HTERT RPE-1 (cell line): Measurements from ENCODE around the gene CEP76.

Experiments
- in situ Hi-C: fragments of 300-500 bp; cut with MboI; formaldehyde crosslinking; loops from 4 replicates; pipeline ENCODE4 v1.14.3; 2020; ENCODE audit warnings: low sequenced_read_pairs

Gene CEP76

GRCh38 chr18:12702221-12703095 is at the start of gene CEP76, which contains the start of gene PSMG2:
Gene CEP76 (minus strand): TSS chr18:12702723. CDS start chr18:12702548, 175 bp downstream.
Gene PSMG2 (plus strand): TSS chr18:12703042. CDS start chr18:12703108, 66 bp downstream.
- in situ Hi-C loops: no loop called here

GRCh38 chr18:12751891-12752290 is 49.4 kb upstream of the CEP76 start:
- in situ Hi-C loops: loop anchor here (25.0 kb wide), 1 partner anchor 160 kb away; no protein-coding TSS in a partner anchor

- in situ Hi-C loops: loop anchor here (25.0 kb wide), 1 partner anchor 161 kb away; no protein-coding TSS in a partner anchor
These were observed 49.0 kb upstream of the CEP76 start for GRCh38 chr18:12751503-12751884.

DNA sequence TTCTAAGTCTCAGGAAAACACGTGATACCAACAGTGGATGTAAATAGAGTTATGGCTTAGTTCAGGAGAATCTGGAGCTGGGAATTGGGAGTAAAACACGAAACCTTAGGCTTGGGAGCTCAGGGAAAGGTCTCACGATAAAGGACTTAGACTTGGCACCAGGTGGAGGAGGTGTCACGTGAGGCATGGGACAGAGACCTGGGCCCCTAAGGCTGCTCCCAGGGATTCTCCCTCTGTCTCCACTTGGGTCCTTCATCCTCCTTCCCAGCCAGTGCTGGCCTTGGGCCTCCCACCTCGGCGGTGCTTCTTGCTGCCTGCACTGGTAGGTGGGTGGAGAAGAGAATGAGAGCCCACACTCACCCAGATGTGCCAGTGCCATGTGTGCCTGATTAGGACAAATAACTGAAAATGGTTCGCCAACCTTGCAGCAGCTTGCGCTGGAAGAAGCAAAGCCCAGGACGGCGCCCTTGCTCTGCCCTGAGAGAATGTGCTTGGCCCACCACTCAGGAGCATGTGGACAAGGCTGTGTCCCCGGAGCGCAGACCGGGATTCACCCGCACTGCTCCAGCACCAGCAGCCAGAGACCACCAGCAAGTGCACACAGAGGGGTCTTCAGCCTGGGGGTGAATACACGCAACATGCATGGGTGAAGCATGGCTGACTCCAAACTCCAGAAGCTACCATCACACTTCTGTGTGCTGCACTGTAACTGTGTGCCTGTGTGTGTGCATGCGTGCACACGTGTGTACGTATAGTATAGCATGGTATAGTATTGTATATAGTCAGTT is 48.4 kb upstream of the CEP76 start:
- in situ Hi-C loops: loop anchor here (25.0 kb wide), 1 partner anchor 161 kb away; no protein-coding TSS in a partner anchor

DNA sequence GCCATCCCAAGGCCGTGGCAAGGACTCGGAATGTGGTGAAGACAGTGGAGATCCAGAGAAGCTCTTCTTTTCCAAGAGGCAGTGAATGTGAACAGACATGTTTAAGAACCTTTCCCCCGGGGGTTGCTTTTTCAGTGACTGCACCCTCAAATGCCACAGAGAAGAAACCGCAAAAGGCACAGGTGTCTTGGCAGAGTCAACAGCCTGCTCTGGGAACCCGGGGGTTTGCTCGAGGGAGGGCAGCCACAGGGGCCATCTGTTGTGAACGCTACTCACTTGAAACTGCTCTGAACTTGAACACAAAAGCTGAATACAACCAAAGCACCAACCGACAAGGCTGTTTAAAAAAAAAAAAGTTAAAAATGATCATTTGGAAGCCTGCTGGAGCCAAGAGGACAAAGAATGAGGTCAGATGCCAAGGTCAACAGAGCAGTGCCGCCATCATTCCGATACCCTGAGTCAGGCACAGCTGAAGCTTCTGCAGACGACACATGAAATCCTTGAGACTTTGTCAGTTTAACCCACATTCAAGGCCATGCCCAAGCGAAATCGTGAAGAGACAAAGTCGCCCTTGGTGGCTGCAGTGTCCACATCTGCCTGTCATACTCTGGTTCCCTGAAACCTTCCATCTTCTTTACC is 47.7 kb upstream of the CEP76 start:
- in situ Hi-C loops: loop anchor here (25.0 kb wide), 1 partner anchor 162 kb away; no protein-coding TSS in a partner anchor

- in situ Hi-C loops: no loop called here
These were observed 46.6 kb upstream of the CEP76 start for GRCh38 chr18:12749121-12749520.

DNA sequence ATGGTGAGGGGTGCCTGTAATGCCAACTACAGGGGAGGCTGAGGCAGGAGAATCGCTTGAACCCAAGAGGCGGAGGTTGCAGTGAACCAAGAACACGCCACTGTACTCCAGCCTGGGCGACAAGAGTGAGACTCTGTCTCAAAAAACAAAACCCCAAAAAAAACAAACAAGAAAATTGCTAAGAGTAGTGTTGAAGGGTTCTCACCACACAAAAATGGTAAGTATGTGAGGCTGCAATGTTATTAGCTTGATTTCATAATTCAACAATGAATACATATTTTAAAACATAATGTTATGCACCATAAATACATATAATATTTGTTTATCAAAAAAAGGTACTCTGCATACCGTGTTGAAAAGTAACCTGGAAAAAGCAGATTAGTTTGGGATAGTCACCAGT is 46.1 kb upstream of the CEP76 start:
- in situ Hi-C loops: no loop called here

DNA sequence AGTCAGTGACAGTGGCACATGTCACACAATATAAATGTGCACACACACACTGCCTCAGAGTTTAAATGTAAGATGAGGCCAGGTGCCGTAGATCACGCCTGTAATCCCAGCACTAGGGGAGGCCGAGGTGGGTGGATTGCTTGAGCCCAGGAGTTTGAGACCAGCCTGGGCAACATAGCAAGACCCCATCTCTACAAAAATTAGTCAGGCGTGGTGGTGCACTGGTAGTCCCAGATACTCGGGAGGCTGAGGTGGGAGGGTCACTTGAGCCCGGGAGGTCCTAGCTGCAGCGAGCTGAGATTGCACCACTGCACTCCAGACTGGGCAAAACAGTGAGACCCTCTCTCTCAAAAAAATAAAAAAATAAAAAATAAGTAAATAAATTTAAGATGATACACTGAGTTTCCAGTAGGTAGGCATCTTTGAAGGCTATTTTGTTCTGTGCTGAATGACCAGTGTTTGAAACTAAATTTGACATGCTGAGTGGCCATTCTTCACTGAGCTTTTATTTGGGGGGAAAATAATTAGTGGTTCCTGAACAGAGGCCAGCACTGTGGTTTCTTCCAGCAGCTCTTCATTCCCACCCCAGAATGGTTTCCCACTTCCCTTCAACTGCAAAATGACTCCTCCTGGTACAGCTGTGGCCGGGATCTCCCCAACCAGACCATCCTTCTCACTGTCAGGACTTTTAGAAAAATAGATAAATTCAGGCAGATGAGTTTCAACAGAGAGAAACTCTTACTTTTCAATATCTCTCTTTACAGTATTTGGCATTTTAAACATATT is 45.2 kb upstream of the CEP76 start:
- in situ Hi-C loops: no loop called here

GRCh38 chr18:12745095-12745795 is 42.7 kb upstream of the CEP76 start:
- in situ Hi-C loops: no loop called here

- in situ Hi-C loops: no loop called here
These were observed 41.6 kb upstream of the CEP76 start for GRCh38 chr18:12744103-12744502.

DNA sequence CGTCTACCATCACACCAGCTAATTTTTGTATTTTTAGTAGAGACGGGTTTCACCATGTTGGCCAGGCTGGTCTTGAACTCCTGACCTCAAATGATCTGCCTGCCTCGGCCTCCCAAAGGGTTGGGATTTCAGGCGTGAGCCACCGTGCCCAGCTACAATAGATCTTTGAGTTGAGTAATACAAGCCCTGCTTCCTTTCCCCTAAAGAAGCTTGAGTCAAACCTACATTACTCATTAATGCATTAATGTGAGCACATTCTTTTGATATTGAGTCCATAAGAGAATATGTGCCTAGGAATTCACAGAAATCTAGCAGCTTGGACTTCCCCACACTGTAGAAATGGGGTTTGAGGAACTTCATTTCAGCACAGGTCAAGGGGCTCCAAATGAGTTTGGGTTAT is 39.9 kb upstream of the CEP76 start:
- in situ Hi-C loops: no loop called here

DNA sequence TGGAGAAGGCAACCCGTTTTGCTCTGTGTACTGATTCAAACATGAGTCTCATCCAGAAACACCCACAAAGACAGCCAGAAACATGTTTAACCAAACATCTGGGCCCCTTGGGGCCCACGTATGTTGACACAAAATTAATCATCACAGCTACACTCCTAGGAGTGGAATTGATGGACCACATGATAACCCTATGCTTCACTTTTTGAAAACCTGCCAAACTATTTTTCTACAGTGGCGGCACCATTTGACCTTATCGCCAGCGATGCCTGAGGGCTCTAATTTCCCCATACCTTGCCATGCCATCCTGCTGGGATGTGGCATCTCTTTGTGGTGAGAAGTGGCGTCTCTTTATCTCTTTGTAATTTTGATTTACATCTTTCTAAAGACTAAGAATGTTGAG is 38.8 kb upstream of the CEP76 start:
- in situ Hi-C loops: no loop called here

DNA sequence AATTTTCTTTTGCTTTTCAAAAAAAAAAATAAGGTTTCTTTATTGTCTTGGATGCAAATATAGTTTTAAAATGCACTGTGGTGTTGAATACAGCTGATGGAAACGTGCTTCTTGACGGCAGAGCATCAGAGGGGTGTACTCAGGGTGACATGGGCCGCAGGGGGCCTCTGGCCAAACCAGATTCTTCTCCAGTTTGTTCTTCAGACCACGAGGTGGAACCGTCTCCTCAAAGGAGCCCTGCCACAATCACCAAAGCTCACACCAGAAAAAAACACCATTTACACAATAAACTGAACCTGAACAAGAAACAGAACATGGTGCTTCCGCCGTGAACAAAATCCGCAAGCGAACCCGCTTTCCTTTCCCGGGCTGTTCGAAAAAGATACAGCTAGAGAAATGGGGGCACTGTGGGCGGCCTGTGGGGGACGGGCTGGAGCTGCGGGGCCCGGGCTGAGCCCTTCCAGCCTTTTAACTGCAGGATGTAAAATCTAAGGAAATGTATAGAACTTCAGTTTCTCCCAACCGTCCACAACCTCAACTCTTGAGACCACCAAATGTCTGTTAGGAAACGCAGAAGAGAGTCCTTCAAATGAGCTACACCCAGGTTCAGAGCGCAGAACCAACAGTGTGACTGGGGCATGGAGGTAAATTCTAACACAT is 34.9 kb upstream of the CEP76 start:
- in situ Hi-C loops: no loop called here

- in situ Hi-C loops: no loop called here
These were observed 24.4 kb upstream of the CEP76 start for GRCh38 chr18:12726774-12727550.

DNA sequence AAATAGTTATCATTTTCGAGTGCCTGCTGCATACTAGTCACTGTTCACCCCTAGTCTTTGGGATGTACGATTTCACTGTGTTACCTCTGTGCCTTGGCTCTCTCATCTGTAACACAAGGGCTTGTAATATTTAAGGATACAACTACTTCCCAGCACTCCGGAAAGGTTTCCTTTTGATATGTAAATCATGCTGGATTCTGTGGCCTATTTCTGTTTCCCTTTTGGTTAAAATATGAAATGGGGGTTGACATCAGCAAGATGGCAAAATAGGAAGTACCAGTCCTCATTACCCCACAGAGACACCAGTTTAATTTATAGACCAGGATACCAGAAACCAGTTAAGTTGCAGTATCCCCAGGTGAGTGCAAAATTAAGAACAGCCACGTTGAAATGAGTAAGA is 23.8 kb upstream of the CEP76 start:
- in situ Hi-C loops: no loop called here

- in situ Hi-C loops: no loop called here
These were observed 20.2 kb upstream of the CEP76 start for GRCh38 chr18:12722731-12723130.

GRCh38 chr18:12721495-12722275 is 19.2 kb upstream of the CEP76 start:
- in situ Hi-C loops: no loop called here

DNA sequence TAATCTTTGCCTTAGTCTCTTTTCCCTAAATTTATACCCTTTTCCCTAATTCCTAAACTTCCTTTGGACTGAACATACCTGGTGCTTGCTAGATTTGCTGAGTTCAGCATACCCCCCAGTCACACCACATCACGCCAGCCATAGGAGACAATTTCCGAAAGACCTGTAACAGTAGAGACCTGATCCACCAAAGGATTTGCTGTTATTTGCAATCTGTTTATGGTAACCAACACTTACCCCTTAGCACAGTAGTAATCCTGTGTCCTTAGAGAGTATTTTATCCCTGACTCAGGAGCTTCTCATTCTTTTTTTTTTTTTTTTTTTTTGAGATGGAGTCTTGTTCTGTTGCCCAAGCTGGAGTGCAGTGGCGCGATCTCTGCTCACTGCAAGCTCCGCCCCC is 8.9 kb upstream of the CEP76 start:
- in situ Hi-C loops: no loop called here
